SKM-1 treated with dmso at 0.1 percent for 144 hours (cell line): ENCODE measurements around the gene TGFBR1.

Experiments used
- DNase-seq: peaks from one replicate; lab custom pipeline; 2025; ENCODE audit not compliant: unreplicated experiment; lab: John Stamatoyannopoulos, UW

Gene TGFBR1

DNA sequence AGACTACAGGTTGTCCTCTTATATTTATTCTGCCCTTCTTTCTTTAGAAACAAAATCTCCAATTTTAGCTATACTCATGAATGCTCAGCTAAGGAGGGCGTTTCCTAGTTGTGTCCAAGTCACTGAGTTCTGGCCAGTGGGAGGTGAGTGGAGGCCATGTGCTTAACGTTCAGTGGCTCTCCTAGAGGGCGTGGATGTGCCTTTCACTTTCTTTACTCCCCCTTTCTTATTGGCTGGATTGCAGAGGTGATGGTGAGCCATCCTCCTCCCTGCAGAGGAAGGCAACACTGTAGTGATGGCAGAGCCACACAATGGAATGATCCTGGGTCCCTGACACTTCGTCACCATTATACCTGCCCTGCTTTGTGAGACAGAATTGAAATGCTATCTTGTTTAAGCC lies 62.2 kb downstream of the TGFBR1 start:
- no peak for DNase-seq

- DNase-seq, result peak; percentile 40
These were observed 62.8 kb downstream of the TGFBR1 start for GRCh38 chr9:99167694-99168093.

- no peak for DNase-seq
These were observed 64.2 kb downstream of the TGFBR1 start for GRCh38 chr9:99169086-99169485.

- DNase-seq, result no peak
These were observed 65.3 kb downstream of the TGFBR1 start for GRCh38 chr9:99169982-99170761.

DNA sequence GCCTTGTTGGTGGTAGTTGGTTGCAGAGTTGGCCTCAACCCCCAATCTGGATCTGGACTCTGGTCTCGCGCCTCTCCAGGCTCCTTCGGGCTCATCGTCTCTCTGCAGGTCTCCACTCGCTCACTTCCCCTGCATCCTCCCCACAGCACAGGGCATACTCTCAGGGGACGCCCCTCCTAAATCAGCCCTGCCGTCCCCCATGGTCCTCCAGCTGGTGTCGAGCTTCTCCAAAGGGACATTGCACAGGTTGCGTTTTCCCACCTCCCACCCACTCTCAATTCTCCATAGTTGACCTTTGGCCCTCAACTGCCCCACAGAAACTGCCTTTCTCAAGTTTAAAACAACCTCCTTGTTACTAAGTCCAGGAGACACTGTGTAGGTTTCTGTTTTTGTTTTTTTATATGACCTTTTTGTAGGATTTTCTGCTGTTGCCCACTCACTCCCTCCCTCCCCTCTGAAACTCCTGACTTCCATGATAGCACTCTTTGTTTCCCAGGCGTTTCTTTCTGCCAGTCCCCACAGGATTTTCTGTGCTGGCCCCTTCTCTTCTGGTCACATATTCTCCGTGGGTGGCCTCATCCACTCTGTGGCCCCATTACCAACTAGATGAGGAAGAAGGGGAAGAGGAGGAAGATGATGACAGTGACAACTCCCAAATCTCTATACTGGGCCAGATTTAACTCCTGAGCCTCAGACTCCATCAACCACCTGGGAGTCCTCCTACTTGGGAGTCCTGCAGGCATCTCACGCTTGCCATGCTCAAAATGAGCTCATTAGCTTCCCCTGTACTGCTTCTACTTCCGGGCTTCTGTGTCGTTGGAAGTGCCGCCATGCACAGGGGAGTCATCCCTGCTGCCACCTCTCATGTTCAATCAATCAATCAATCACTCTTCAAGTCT lies 66.6 kb downstream of the TGFBR1 start:
- DNase-seq, result no peak

DNA sequence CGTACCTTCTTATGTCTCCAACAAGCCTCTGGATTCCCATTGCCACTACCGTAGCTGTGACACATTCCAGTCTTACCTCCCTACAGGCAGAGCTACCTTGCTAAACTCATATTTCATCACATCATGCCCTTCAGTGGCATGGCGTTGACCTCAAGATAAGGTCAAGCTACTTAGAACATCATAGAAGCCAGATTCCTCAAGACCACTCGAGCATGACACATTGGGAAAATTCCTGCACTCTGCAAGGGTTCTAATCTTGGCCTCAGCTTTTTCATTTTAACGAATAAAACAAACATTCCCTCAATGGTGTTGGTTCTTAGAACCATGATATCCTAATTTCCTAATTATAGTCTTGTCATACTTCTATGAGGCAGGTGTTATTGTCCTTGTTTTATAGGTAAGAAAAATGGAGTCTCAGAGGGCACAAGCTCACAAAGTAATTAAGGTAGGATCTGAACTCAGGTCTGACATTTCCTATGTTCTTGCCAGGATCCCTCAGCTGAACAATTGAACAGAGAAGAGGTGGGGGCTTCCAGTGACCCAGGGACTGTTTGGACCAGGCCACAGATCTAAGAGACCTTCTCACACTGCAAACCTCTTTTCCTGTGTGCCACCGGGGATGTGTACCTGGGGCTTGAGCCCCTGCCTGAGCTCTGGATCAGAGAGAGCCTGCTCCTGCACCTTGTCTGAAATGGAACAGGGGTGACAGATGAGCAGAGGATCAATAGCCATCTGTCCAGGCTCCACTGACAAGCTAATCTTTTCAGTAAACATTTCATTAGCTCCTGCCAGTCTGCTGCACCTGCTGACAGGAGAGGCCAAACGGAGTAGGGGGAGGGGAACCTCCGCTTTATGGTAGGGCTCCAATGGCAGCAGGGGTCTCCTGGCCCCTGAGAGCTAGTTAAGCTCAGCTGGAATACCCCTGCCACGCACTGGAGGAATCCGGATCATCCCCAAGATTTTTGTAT lies 67.5 kb downstream of the TGFBR1 start:
- DNase-seq, result no peak

GRCh38 chr9:99173570-99174504 lies 68.9 kb downstream of the TGFBR1 start:
- DNase-seq, result no peak

- no peak for DNase-seq
These were observed 71.7 kb downstream of the TGFBR1 start for GRCh38 chr9:99176527-99177013.

DNA sequence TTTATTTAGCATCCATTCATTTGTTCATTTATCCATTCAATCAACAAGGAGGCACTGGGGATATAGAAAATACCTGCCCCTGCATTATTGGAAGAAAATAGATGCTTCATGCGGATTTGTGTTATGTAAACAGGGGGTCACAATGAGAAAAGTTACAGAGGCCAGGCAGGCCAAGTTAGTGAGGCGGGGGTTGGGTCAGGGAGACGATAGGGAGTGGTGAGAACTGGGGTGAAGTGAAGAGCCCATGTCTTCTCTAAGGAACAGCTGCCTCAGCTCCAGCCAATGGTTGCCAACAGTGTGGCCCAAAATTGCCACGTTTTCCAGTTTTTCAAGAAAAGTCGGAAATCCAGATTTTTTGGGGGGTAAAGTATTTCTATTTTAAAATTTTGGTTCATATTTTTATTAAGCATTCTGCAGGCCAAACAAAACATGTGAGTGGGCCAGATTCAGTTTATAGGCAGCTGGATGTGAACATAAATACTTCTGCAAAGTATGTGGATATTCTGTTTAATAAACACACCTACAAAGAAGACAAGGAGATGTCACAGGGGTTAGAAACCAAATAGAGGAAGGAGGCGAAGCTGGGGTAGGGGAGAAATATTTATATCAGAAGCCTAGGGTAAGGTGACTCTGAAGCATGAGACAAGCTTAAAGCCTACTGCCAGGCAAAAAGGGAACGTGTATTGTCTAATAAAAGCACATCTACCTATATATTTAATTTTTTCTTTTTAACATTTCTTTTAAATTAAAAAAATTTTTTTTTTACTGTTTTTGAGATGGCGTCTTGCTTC lies 72.9 kb downstream of the TGFBR1 start:
- no peak for DNase-seq

- DNase-seq, result no peak
These were observed 74.3 kb downstream of the TGFBR1 start for GRCh38 chr9:99178912-99179872.

GRCh38 chr9:99180199-99180598 lies 75.3 kb downstream of the TGFBR1 start:
- DNase-seq, result no peak

GRCh38 chr9:99180662-99181061 lies 75.7 kb downstream of the TGFBR1 start:
- no peak for DNase-seq

GRCh38 chr9:99181206-99181605 lies 76.3 kb downstream of the TGFBR1 start:
- DNase-seq, result no peak

DNA sequence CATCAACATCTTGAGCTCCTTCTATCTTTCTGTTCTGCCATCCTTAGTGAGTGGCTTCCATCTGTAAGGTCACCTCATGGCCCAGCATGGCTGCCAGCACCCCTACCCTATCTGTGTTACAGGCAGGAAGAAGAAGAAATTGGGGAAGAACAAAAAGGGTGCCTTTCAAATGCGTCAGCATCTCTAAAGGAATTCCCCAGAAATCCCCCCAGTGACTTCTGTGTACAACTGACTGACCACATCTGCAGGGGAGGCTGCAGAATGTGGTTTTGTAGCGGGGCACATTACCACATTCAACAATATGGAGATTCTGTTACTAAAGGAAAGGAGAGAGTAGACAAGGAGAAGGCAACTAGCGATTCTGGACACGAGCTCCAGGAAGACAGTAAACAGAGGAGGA lies 76.7 kb downstream of the TGFBR1 start:
- no peak for DNase-seq

GRCh38 chr9:99182356-99182755 lies 77.4 kb downstream of the TGFBR1 start:
- DNase-seq, result no peak

- DNase-seq, result no peak
These were observed 78.7 kb downstream of the TGFBR1 start for GRCh38 chr9:99183616-99184015.

DNA sequence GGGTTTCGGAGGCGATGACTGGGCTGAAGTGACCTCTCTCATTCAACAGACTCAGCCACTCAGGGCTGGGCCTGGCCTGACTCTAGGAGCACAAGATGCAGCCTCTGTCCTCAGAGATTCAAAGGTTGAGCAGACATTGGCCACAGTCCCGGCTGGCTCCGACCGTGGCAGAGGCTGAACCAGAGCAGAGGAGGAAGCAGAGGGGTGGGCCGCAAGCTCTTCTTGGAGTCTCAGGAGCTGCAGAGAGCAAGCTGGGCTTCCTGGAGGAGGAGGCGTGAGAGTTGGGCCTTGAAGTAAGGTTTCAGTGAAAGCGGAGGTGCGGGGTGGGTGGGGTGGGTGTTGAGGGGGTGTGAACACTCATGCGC lies 79.2 kb downstream of the TGFBR1 start:
- no peak for DNase-seq
